ENCODE data around the gene CYSTM1.

Gene CYSTM1

DNA sequence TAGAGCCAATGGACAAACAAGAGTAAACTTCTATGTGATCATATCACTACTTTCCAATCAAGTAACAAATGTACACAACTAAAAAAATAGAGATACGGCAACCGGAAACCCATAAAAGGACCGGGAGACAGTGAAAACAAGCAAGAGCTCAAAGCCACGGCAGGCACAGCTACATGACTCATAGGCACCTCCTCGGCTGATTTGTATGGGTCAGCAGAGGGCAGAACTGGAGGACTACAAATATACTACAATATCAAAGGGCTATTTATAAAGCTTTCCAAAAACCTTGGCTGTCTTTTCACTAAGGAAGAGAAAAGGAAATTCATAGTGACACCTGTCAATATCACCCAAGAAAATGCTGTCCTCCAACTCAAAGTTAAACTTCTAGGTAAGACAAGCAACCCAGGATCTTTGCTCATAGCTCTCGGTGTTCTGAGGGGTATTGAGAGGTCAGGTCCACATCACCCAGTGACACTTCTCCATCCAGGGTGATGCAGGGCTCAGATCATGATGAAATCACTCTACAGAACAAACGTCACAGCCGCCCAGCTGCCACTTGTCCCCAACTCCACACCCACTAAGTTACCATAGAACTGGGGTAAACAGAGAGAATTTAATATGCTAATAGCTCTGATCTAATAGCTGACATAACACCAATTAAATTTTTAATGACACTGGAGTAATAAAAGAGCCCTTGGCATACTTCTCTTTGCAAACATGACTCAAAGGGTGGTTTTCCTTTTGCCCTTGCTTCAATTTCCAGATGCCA is 86.6 kb downstream of the CYSTM1 start:
- POLR2A ChIA-PET = interaction anchor here (0.6 to 1.6 kb wide), 5 partner anchors 35 to 140 kb away, joined by 3 to 10 read pairs (median 4); partner anchors contain the start of genes ANKHD1, HBEGF and PFDN1
- TF ChIP-seq L3MBTL2 (conservative IDR thresholded peaks at IDR 0.05) (no peak), LEF1 (IDR thresholded peaks at IDR 0.05; ENCODE audit: borderline replicate concordance) (no peak), SUZ12 (IDR thresholded peaks at IDR 0.05) (no peak), ELF4 (IDR thresholded peaks at IDR 0.05) (no peak), ZNF384 (IDR thresholded peaks at IDR 0.05) (0 out of 2 replicates have a peak, but pooled peaks have one; percentile 3), HDGF (IDR thresholded peaks at IDR 0.05; ENCODE audit: borderline replicate concordance) (no peak)
- TF ChIP-seq, protein P1, sequence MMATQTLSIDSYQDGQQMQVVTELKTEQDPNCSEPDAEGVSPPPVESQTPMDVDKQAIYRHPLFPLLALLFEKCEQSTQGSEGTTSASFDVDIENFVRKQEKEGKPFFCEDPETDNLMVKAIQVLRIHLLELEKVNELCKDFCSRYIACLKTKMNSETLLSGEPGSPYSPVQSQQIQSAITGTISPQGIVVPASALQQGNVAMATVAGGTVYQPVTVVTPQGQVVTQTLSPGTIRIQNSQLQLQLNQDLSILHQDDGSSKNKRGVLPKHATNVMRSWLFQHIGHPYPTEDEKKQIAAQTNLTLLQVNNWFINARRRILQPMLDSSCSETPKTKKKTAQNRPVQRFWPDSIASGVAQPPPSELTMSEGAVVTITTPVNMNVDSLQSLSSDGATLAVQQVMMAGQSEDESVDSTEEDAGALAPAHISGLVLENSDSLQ (IDR thresholded peaks at IDR 0.05) = 0 out of 2 replicates have a peak, but pooled peaks have one; percentile 20
- CTCF ChIA-PET = interaction anchor here (0.7 to 3.4 kb wide), 8 partner anchors 10 to 102 kb away, joined by 3 to 26 read pairs (median 4); partner anchors contain the start of gene HBEGF
- DNase-seq (ENCODE audit: extremely low spot score) = peak; percentile 75

DNA sequence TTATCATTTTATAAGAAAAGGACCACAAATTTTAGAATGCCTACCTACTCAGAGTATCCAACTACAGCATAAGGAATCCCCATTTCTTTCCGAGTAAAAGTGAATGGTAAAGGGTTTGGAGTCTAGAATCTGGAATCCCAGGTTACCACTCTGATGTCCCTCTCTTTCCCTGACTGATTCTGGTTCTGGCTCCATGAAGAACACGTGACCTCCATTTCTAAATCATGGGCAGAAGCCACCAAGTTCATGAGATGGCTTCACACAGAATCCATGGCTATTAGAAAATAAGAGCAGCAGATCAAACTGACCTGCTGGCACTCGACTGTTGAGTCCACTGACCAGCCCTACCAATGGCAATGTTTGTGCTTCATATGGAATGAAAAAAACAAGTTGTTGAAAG is 87.2 kb downstream of the CYSTM1 start:
- TF ChIP-seq HDGF (IDR thresholded peaks at IDR 0.05; ENCODE audit: borderline replicate concordance) (no peak), NFRKB (IDR thresholded peaks at IDR 0.05) (no peak), ZNF384 (IDR thresholded peaks at IDR 0.05) (no peak), CTBP1 (IDR thresholded peaks at IDR 0.05; ENCODE audit: borderline replicate concordance) (no peak), LEF1 (IDR thresholded peaks at IDR 0.05; ENCODE audit: borderline replicate concordance) (no peak), BHLHE40 (IDR thresholded peaks at IDR 0.05; ENCODE audit: borderline replicate concordance) (no peak), FOXM1 (IDR thresholded peaks at IDR 0.05; ENCODE audit: borderline replicate concordance) (no peak), SP1 (IDR thresholded peaks at IDR 0.05) (no peak), ARNT (IDR thresholded peaks at IDR 0.05) (no peak), L3MBTL2 (conservative IDR thresholded peaks at IDR 0.05) (no peak), SUZ12 (IDR thresholded peaks at IDR 0.05) (no peak)
- TF ChIP-seq, protein P1 (IDR thresholded peaks at IDR 0.05) = no peak
- POLR2A ChIA-PET = interaction anchor here (0.6 to 1.2 kb wide), 3 partner anchors 41 to 139 kb away, joined by 3 to 9 read pairs (median 3); partner anchors contain the start of genes ANKHD1, HBEGF and PFDN1
- no peak for DNase-seq (ENCODE audit: extremely low spot score)
- CTCF ChIA-PET = interaction anchor here (1.1 to 3.4 kb wide), 5 partner anchors 9 to 90 kb away, joined by 3 to 26 read pairs (median 5); partner anchors contain the start of gene HBEGF

DNA sequence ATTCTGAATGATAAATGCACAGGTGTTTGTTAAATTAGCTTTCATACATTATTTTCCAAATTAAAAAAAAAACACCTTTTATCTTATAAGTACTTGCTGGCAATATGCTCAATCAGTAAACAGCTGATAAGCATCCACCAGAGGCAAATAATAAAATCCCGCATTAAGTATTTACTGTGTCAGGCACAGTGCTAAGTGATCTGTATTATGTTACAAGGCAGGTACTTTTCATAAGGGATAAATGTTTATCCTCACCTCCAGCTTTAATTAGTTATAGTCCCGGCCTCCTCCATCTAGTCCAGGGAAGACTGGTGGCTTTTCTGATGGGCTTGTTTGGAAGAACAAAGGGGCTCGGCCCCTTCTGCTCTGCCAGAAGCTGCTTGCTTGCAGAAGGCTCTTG is 87.9 kb downstream of the CYSTM1 start:
- ChIA-PET POLR2A (no interaction called here), CTCF (interaction anchor here (1.1 to 3.4 kb wide), 3 partner anchors 11 to 96 kb away, joined by 3 to 26 read pairs (median 5); no protein-coding TSS in a partner anchor)
- TF ChIP-seq TARDBP (IDR thresholded peaks at IDR 0.05) = no peak
- no peak for TF ChIP-seq FOXA1 (IDR thresholded peaks at IDR 0.05)

DNA sequence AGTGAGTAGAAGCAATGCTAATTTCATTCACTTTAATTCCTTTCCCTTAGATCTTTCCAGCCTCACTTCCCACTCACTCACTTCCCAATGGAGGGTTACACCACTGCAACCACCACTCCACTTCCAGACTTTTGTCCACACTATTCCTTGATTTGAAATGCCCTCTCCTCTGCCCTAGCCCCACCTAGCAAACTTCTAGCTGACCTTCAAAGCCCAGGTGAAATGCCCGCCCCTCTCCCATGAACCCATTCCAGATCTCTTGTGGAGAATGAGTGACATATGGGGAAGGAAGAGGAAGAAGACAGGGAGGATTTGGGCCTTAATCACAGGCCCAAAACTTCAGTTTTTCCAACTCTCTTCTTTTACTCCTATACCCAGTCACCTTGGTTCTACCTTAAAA is 90.9 kb downstream of the CYSTM1 start:
- TF ChIP-seq ARNT (IDR thresholded peaks at IDR 0.05) = no peak
- TF ChIP-seq TARDBP (IDR thresholded peaks at IDR 0.05) = no peak
- no peak for TF ChIP-seq ZNF384 (IDR thresholded peaks at IDR 0.05)
- TF ChIP-seq FOXA1 (IDR thresholded peaks at IDR 0.05) = no peak
- TF ChIP-seq SP1 (IDR thresholded peaks at IDR 0.05) = no peak
- CTCF ChIA-PET = interaction anchor here (1.0 to 1.4 kb wide), 2 partner anchors 81 to 87 kb away, joined by 3 to 5 read pairs; partner anchors contain the start of gene HBEGF
- POLR2A ChIA-PET = interaction anchor here (2.2 to 2.5 kb wide), 2 partner anchors 37 to 80 kb away, joined by 7 read pairs; partner anchors contain the start of genes HBEGF and PFDN1
- no peak for DNase-seq (ENCODE audit: extremely low spot score)

More for the DNA sequence above, 87.9 kb downstream of the CYSTM1 start:
- no peak for DNase-seq (ENCODE audit: extremely low spot score)

DNA sequence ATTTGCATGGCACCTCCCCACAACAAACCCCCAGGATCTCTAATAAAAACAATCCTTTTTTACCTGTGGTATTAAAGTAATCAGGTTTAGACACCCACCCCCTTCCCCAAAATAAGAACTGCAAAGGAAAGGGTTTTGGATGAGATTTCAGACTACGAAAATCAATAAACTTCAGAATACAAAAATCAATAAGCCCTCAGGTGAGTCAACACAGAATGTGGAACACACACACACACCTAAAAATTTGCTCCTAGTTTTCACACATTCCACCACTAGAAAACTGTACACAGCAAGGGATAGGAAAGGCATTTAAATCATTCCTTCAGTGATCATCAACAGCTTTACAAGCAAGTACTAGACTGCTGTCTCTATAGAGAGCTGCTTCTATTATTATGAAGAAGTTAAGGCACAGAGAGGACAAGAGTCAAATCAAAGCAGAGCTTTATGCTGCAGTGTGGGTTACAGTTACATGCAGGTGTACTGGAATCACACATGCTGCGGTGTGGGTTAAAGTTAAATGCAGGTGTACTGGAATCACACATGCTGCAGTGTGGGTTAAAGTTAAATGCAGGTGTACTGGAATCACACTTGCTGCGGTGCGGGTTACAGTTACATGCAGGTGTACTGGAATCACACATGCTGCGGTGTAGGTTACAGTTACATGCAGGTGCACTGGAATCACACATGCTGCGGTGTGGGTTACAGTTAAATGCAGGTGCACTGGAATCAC is 91.6 kb downstream of the CYSTM1 start:
- CTCF ChIA-PET = interaction anchor here (0.5 to 1.4 kb wide), 5 partner anchors 80 to 218 kb away, joined by 3 to 5 read pairs (median 4); partner anchors contain the start of gene HBEGF
- TF ChIP-seq FOXK2 (IDR thresholded peaks at IDR 0.05) (no peak), HDGF (IDR thresholded peaks at IDR 0.05; ENCODE audit: borderline replicate concordance) (no peak), ZNF384 (IDR thresholded peaks at IDR 0.05) (no peak), TARDBP (IDR thresholded peaks at IDR 0.05) (no peak), FOXA1 (IDR thresholded peaks at IDR 0.05) (no peak), FOXM1 (IDR thresholded peaks at IDR 0.05; ENCODE audit: borderline replicate concordance) (no peak), ARNT (IDR thresholded peaks at IDR 0.05) (no peak), LEF1 (IDR thresholded peaks at IDR 0.05; ENCODE audit: borderline replicate concordance) (no peak), SP1 (IDR thresholded peaks at IDR 0.05) (no peak), CTBP1 (IDR thresholded peaks at IDR 0.05; ENCODE audit: borderline replicate concordance) (no peak), NFRKB (IDR thresholded peaks at IDR 0.05) (no peak), L3MBTL2 (conservative IDR thresholded peaks at IDR 0.05) (no peak), BHLHE40 (IDR thresholded peaks at IDR 0.05; ENCODE audit: borderline replicate concordance) (no peak), SUZ12 (IDR thresholded peaks at IDR 0.05) (no peak), ELF4 (IDR thresholded peaks at IDR 0.05) (no peak)
- TF ChIP-seq, protein P1 (IDR thresholded peaks at IDR 0.05) = no peak
- no peak for DNase-seq (ENCODE audit: extremely low spot score)
- POLR2A ChIA-PET = interaction anchor here (2.2 to 2.5 kb wide), 2 partner anchors 36 to 79 kb away, joined by 7 read pairs; partner anchors contain the start of genes HBEGF and PFDN1

Data from HEK293T (cell line).